NCI-H146 (cell line): ENCODE results near the gene GPS1.
A peak's percentile ranks its signal among the peaks of the same experiment; 100 is the strongest.
"Not testable (repeated sequence)": the region's sequence is repeated elsewhere in the genome, so short reads cannot be mapped to it uniquely, and the experiment has no call there.

Experiments used
- DNase-seq: peaks from one replicate; lab custom pipeline; 2025; lab: John Stamatoyannopoulos, UW

The GPS1 gene

GRCh38 chr17:82028966-82029365, 22.7 kb upstream of the GPS1 start:
- no peak for DNase-seq

DNA sequence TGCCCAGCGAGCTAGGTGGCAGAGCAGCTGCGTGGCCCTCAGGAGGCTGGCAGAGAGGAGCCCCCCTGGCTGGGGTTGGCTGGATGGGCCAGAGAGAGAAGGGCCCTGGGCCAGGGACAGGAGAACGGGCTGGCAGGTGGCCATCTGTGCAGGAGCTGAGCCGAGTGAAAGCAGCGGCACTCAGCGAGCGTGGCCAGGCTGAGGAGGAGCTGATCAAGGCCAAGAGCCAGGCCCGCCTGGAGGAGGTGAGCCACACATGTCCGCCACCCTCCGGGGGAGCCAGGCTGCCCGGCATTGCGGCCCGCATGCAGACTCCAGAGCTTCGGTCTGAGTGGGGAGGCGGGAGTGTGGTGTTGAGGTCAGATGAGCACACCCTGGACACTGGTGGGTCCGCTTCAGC, 22.3 kb upstream of the GPS1 start:
- DNase-seq: no peak

- DNase-seq: no peak
These were observed 21.7 kb upstream of the GPS1 start for GRCh38 chr17:82029990-82030469.

DNA sequence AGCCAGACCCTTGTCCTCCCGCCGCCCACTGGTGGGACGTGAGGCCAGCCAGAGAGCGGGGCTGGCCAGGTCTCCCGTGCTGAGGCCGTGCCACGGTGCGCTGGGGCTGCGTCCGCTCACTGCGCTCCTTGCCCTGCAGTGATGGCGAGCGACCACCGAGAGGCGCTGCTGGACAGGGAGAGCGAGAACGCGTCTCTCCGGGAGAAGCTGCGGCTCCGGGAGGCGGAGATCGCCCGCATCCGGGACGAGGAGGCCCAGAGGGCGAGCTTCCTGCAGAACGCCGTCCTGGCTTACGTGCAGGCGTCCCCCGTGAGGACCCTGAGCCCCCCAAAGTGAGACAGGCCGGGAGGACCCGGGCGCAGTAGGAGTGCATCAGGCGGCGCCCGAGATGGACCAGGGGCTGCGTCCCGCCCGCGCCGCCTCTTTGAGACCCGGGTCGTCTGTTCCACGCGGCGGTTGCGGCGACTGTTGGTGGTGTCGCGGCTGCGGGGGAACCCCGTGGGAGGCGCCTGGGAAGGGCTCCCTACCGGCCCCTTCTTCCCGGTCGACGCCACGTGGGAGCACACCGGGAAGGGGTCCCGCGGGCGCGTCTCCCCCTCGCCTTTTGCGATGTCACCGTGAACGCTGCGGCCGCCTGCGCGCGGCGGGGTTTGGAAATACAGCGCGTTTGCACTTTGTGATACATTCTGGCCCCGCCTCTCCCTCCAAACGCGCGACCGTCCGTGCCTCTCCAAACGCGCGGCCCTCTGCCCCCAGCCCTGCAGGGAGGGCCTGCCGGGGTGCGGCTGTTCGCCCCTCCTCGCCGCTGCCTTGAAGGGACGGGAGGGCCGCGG, 21.0 kb upstream of the GPS1 start:
- DNase-seq: peak; percentile 80

DNA sequence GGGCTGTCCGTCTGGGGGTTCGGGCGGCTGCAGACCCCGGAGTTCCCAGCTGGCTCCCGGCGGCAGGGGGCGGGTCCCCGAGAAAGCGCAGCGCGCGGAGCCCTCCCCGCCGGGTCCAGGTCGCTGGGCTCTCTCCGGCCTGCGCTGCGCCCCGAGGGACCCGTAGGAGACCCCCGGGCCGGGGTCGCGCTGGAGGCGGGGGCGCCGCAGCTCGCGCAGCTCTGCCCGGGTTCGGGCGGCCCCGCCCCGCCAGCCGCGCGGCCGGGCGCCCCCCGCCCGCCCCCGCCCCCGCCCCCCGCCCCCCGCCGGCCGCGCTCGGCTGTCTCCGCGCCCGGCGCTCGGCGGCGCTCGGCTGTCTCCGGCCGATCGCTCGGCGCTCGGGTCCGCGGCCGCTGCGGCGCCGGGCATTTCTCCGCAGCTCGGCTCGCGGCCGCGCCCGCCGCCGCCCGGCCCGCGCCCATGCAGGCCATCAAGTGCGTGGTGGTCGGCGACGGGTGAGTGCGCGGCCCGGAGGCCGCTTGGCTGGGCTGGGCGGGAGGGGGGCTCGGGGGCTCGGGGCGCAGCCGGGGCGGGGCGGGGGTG, 20.3 kb upstream of the GPS1 start, which contains the start of gene RAC3:
Gene RAC3 (plus strand): TSS at position 376 of the 582 bp plus-strand sequence. CDS start 84 bp downstream, at position 460.
- DNase-seq: peak; percentile 50

GRCh38 chr17:82031885-82032627, 19.6 kb upstream of the GPS1 start:
- DNase-seq: peak; percentile 69

GRCh38 chr17:82033359-82034085, 18.2 kb upstream of the GPS1 start:
- DNase-seq: no peak

DNA sequence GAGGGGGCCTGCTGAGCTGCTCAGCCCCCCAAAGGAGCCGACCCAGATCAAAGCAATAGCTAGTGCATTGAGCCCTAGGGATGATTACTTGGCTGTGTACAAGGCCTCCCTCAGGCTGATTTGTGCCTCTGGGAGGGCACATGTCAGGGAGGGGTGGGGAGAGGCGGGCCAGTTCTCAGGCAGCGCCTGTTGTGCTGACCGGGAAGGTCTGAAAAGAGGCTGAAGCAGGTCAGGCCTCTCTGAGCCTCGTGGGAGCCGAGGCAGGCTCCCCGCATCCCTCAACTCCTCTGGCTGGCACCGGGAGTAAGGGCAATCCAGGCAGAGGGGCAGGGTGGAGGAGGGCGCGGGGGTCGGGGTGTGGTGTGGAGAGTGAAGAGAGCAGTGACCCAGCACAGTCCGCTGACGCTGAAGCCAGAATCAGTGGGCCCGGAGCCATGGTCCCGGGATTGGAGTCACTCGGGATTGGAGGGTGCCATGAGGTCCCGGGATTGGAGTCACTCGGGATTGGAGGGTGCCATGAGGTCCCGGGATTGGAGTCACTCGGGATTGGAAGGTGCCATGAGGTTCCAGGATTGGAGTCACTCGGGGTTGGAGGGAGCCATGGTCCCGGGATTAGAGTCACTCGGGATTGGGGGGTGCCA, 17.2 kb upstream of the GPS1 start:
- DNase-seq: no peak

DNA sequence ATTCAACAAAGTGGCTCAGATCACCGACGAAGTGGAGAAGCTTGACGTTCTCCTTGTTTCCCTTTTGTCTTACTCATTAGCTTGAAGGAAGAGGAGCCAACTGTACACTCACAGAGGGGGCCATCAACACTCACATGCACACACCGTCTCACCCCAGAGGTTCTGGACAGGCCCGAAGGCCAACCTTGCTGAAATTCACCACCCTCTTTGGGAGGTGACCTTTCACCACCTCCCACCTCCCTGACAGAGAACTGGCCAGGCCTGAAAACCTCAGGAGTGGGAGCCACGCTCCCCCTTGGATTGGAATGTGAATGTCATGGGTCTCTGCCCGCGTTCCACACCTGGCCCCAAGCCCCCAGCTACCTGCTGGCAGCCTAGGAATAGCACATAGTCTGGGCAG, 16.2 kb upstream of the GPS1 start:
- DNase-seq: no peak

GRCh38 chr17:82035956-82036633, 15.6 kb upstream of the GPS1 start:
- no peak for DNase-seq

DNA sequence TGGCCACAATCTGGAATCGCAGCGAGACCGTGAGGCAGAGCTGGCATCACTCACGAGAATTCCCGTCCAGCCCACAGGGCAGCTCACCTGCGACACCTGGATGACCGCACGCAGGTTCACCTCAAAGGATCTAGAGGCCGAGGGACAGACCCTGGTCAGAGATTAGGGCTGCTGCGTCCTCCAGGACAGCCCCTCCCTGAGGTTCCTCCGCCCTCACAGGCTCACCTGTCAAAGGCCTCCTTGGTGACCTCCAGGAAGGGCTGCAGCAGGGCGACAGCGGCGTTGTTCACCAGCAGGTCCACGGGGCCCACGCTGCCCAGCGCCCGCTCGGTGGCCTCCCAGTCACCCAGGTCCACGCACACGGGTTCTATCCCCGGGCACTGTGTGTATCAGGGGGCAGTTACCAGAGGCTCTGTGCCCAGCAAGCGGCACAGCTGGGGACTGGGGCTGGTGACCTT, 15.0 kb upstream of the GPS1 start:
- no peak for DNase-seq

GRCh38 chr17:82037092-82037888, 14.4 kb upstream of the GPS1 start, which contains the start of gene DCXR:
Gene DCXR, minus strand, starts transcription at chr17:82037697. Its CDS starts 15 bp downstream, at chr17:82037682.
- peak; percentile 97 for DNase-seq

GRCh38 chr17:82037889-82038195, 13.9 kb upstream of the GPS1 start:
- DNase-seq: no peak

DNA sequence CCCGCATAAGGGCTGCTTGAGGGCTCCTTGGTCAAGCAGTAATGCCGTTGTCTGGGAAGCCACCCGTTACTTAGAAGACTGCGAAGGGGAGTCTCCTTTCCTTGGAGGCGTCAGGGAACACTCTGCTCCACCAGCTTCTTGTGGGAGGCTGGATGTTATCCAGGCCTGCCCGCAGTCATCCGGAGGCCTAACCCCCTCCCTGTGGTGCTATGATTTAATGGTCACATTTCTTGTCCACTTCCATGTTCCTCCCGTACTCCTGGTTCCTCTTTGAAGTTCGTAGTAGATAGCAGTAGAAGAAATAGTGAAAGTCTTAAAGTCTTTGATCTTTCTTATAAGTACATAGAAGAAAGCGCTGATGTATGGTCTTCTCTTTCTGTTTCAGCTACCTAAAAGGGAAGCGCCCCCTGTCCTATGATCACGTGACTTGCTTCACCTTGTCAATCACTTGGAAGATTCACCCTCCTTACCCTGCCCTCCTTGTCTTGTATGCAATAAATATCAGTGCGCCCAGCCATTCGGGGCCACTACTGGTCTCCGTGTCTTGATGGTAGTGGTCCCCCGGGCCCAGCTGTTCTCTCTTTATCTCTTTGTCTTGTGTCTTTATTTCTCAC, 12.8 kb upstream of the GPS1 start:
- DNase-seq: not testable (repeated sequence)

DNA sequence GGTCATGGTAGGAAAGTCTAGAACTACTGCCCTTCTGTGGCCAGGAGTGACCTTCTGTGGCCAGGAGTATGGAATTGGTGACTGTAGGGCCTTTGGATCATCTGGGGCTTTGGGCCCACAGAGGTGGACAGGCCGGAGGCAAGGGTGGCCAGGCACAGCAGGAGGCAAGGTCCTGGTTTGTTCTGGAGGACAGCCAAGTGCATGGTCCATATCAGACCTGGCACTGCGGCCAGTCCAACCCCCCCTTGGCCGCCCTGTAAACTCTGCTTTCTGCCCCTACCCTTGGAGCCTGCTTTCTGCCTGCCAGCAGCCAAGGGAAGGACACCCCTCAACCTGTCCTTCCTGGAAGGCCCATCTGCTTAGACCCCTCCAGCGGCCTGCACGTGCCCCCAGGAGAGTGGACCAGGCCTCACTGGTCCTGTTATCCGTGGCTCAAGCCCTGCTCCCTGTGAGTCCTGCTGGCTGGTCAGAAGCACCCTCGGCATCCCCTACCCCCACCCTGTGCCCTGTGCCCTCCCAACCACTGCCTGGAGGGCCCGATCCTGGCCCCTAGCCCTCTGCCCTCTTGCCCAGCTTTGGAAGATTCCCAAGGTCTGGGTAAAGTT, 11.9 kb upstream of the GPS1 start:
- no peak for DNase-seq

GRCh38 chr17:82041144-82041814, 10.4 kb upstream of the GPS1 start:
- no peak for DNase-seq

DNA sequence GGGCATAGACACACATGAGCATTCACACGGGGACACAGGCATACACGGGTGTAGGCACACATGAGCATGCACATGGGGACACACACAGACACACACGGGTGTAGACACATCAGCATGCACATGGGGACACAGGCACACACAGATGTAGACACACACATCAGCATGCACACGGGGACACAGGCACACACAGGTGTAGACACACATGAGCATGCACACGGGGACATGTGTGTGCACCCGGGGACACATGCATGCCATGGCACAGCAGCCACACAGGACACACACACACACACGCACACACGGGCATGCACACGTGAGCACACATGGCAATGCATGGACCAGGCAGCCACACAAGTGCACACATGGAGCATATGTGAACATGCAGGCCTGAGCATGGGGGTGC, 9.0 kb upstream of the GPS1 start:
- DNase-seq: no peak

DNA sequence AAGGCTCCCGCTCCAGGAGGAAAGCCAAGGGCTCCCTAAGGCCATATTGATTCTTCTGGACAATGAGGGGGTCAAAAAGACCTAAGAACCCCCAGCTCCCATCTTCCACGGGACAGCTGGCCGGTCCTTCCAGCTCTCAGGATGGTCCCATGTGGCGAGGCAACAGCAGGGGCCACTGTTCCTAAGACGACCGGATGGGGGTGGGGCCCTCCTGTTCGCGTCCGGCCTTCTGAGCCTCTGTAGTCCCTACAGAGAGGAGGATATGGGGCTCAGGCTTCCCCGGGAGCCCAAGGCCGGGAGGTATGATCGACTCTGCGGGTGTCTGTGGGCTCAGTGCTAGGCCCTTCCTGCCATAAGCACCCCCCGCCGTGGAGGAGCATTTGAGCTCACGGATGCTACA, 8.2 kb upstream of the GPS1 start:
- DNase-seq: no peak
